Activated CD4-positive, alpha-beta T cell treated with anti-CD3 and anti-CD28 coated beads, Interleukin-2, amount 10 ng/mL, durations not matched to agents 24 days and 14 days (primary cell): Measurements from ENCODE around the gene SUCLG2. TPM values are rescaled to one million over a fixed set of nuclear protein-coding genes. Genes with fewer than 3 reads are reported as not detected.
A peak's percentile ranks its signal among the peaks of the same experiment; 100 is the strongest.

Experiments used
- DNase-seq: peaks from one replicate; pipeline ENCODE4 v3.0.0; 2022
- H3K27ac Mint-ChIP-seq: one replicate; pipeline ENCODE4 v1.8.0; 2022; ENCODE audit warnings: mild to moderate bottlenecking, mixed read lengths
- H3K27me3 Mint-ChIP-seq: one replicate; pipeline ENCODE4 v1.8.0; 2022; ENCODE audit warnings: mixed read lengths
- H3K36me3 Mint-ChIP-seq: one replicate; pipeline ENCODE4 v1.8.0; 2022; ENCODE audit warnings: low read depth, mild to moderate bottlenecking, mixed read lengths
- H3K4me1 Mint-ChIP-seq: one replicate; pipeline ENCODE4 v1.8.0; 2021; ENCODE audit warnings: mixed read lengths
- H3K4me3 Mint-ChIP-seq: one replicate; pipeline ENCODE4 v1.8.0; 2022; ENCODE audit warnings: mild to moderate bottlenecking, moderate library complexity, mixed read lengths
- H3K9me3 Mint-ChIP-seq: one replicate; pipeline ENCODE4 v1.8.0; 2021; ENCODE audit warnings: mixed read lengths
- intact Hi-C: fragments of 100-400 bp; cut with micrococcal nuclease; formaldehyde crosslinking; loops from one replicate; pipeline ENCODE4 v1.15.1; 2023
- total RNA-seq: library from RNA; stranded (reverse); gene quantifications from 2 replicates; pipeline ENCODE4 v1.2.3, GENCODE V29; 2022

Gene SUCLG2
- total RNA-seq, 1 donor from 2014 or later: 33.2 TPM

- intact Hi-C loops: no loop called here
- no peak for DNase-seq
- peaks cover 27% of the 10 kb centered on the region for H3K36me3 Mint-ChIP-seq
- H3K27ac Mint-ChIP-seq: no peak overlapping the region
- no peaks in the 10 kb centered on the region for H3K4me1 Mint-ChIP-seq
- H3K4me3 Mint-ChIP-seq: no peak overlapping the region
- H3K9me3 Mint-ChIP-seq: peaks cover 10% of the 10 kb centered on the region
- no peaks in the 10 kb centered on the region for H3K27me3 Mint-ChIP-seq
Measured at GRCh38 chr3:67415511-67415910, 238.9 kb downstream of the SUCLG2 start.

- Mint-ChIP-seq H3K27me3 (no peaks in the 10 kb centered on the region), H3K4me1 (no peaks in the 10 kb centered on the region), H3K4me3 (no peak overlapping the region), H3K9me3 (peaks cover 10% of the 10 kb centered on the region), H3K36me3 (peaks cover 20% of the 10 kb centered on the region), H3K27ac (no peak overlapping the region)
- DNase-seq: peak; percentile 13
- intact Hi-C loops: no loop called here
Measured at GRCh38 chr3:67414740-67415139, 239.7 kb downstream of the SUCLG2 start.

GRCh38 chr3:67405193-67405592 lies 249.2 kb downstream of the SUCLG2 start:
- peaks cover 1% of the 10 kb centered on the region for H3K4me1 Mint-ChIP-seq
- intact Hi-C loops: no loop called here
- no peak overlapping the region for H3K4me3 Mint-ChIP-seq
- peaks cover 5% of the 10 kb centered on the region for H3K9me3 Mint-ChIP-seq
- peaks cover 34% of the 10 kb centered on the region for H3K36me3 Mint-ChIP-seq
- H3K27ac Mint-ChIP-seq: no peak overlapping the region
- H3K27me3 Mint-ChIP-seq: no peaks in the 10 kb centered on the region
- DNase-seq: peak; percentile 30

- H3K27ac Mint-ChIP-seq: no peak overlapping the region
- peak; percentile 40 for DNase-seq
- H3K36me3 Mint-ChIP-seq: peaks cover 46% of the 10 kb centered on the region
Measured at GRCh38 chr3:67402873-67403272, 251.5 kb downstream of the SUCLG2 start.

GRCh38 chr3:67401921-67402320 lies 252.5 kb downstream of the SUCLG2 start:
- Mint-ChIP-seq H3K9me3 (peaks cover 5% of the 10 kb centered on the region), H3K4me1 (peaks cover 1% of the 10 kb centered on the region), H3K4me3 (no peak overlapping the region), H3K36me3 (peaks cover 48% of the 10 kb centered on the region), H3K27me3 (no peaks in the 10 kb centered on the region), H3K27ac (no peak overlapping the region)
- peak; percentile 42 for DNase-seq
- intact Hi-C loops: no loop called here

More at GRCh38 chr3:67402873-67403272, 251.5 kb downstream of the SUCLG2 start:
- no peak overlapping the region for H3K4me3 Mint-ChIP-seq
- H3K4me1 Mint-ChIP-seq: peaks cover 1% of the 10 kb centered on the region
- intact Hi-C loops: no loop called here
- peaks cover 5% of the 10 kb centered on the region for H3K9me3 Mint-ChIP-seq
- no peaks in the 10 kb centered on the region for H3K27me3 Mint-ChIP-seq

GRCh38 chr3:67400476-67400875 lies 253.9 kb downstream of the SUCLG2 start:
- intact Hi-C loops: no loop called here
- DNase-seq: peak; percentile 48
- no peak overlapping the region for H3K27ac Mint-ChIP-seq
- no peaks in the 10 kb centered on the region for H3K27me3 Mint-ChIP-seq
- no peaks in the 10 kb centered on the region for H3K9me3 Mint-ChIP-seq
- H3K4me1 Mint-ChIP-seq: peaks cover 1% of the 10 kb centered on the region
- H3K4me3 Mint-ChIP-seq: no peak overlapping the region
- H3K36me3 Mint-ChIP-seq: peaks cover 42% of the 10 kb centered on the region

GRCh38 chr3:67389176-67389575 lies 265.2 kb downstream of the SUCLG2 start:
- Mint-ChIP-seq H3K9me3 (peaks cover 27% of the 10 kb centered on the region), H3K27me3 (no peaks in the 10 kb centered on the region), H3K27ac (peak overlapping the region; percentile 5), H3K4me1 (peaks cover 14% of the 10 kb centered on the region), H3K36me3 (peaks cover 49% of the 10 kb centered on the region), H3K4me3 (no peak overlapping the region)
- intact Hi-C loops: loop anchor here (5.0 to 10.0 kb wide), 4 partner anchors 216 to 1486 kb away; partner anchors contain the start of gene SUCLG2
- peak; percentile 39 for DNase-seq

GRCh38 chr3:67388738-67389137 lies 265.7 kb downstream of the SUCLG2 start:
- Mint-ChIP-seq H3K27me3 (no peaks in the 10 kb centered on the region), H3K27ac (peak overlapping the region; percentile 5), H3K9me3 (peaks cover 27% of the 10 kb centered on the region), H3K36me3 (peaks cover 49% of the 10 kb centered on the region), H3K4me1 (peaks cover 14% of the 10 kb centered on the region), H3K4me3 (no peak overlapping the region)
- intact Hi-C loops: loop anchor here (5.0 to 10.0 kb wide), 4 partner anchors 216 to 1486 kb away; partner anchors contain the start of gene SUCLG2
- peak; percentile 30 for DNase-seq

GRCh38 chr3:67386451-67386850 lies 268.0 kb downstream of the SUCLG2 start:
- peak; percentile 48 for DNase-seq

GRCh38 chr3:67384760-67385397 lies 269.5 kb downstream of the SUCLG2 start:
- no peaks in the 10 kb centered on the region for H3K27me3 Mint-ChIP-seq
- no peak overlapping the region for H3K27ac Mint-ChIP-seq
- peaks cover 29% of the 10 kb centered on the region for H3K36me3 Mint-ChIP-seq
- peaks cover 24% of the 10 kb centered on the region for H3K9me3 Mint-ChIP-seq
- H3K4me1 Mint-ChIP-seq: peaks cover 12% of the 10 kb centered on the region
- H3K4me3 Mint-ChIP-seq: no peak overlapping the region
- peak; percentile 79 for DNase-seq
- intact Hi-C loops: loop anchor here (5.0 to 10.0 kb wide), 4 partner anchors 220 to 1490 kb away; partner anchors contain the start of gene SUCLG2

More at GRCh38 chr3:67386451-67386850, 268.0 kb downstream of the SUCLG2 start:
- intact Hi-C loops: loop anchor here (1.0 to 10.0 kb wide), 6 partner anchors 37 to 1488 kb away; partner anchors contain the start of gene SUCLG2
- Mint-ChIP-seq H3K4me1 (peaks cover 12% of the 10 kb centered on the region), H3K36me3 (peaks cover 34% of the 10 kb centered on the region), H3K4me3 (no peak overlapping the region), H3K9me3 (peaks cover 24% of the 10 kb centered on the region), H3K27me3 (no peaks in the 10 kb centered on the region), H3K27ac (peak overlapping the region; percentile 72)

GRCh38 chr3:67384016-67384415 lies 270.4 kb downstream of the SUCLG2 start:
- no peak overlapping the region for H3K27ac Mint-ChIP-seq
- H3K4me3 Mint-ChIP-seq: no peak overlapping the region
- H3K27me3 Mint-ChIP-seq: no peaks in the 10 kb centered on the region
- peaks cover 22% of the 10 kb centered on the region for H3K9me3 Mint-ChIP-seq
- intact Hi-C loops: loop anchor here (10.0 kb wide), 3 partner anchors 221 to 1491 kb away; no protein-coding TSS in a partner anchor
- H3K4me1 Mint-ChIP-seq: peaks cover 10% of the 10 kb centered on the region
- DNase-seq: no peak
- peaks cover 28% of the 10 kb centered on the region for H3K36me3 Mint-ChIP-seq

GRCh38 chr3:67383379-67383778 lies 271.0 kb downstream of the SUCLG2 start:
- intact Hi-C loops: loop anchor here (10.0 kb wide), 3 partner anchors 221 to 1491 kb away; no protein-coding TSS in a partner anchor
- DNase-seq: peak; percentile 24
- Mint-ChIP-seq H3K36me3 (peaks cover 25% of the 10 kb centered on the region), H3K4me3 (no peak overlapping the region), H3K4me1 (peaks cover 5% of the 10 kb centered on the region), H3K27me3 (no peaks in the 10 kb centered on the region), H3K27ac (no peak overlapping the region), H3K9me3 (peaks cover 17% of the 10 kb centered on the region)

- Mint-ChIP-seq H3K27ac (no peak overlapping the region), H3K27me3 (no peaks in the 10 kb centered on the region), H3K36me3 (peaks cover 19% of the 10 kb centered on the region), H3K4me1 (peaks cover 5% of the 10 kb centered on the region), H3K9me3 (peaks cover 11% of the 10 kb centered on the region), H3K4me3 (no peak overlapping the region)
- DNase-seq: peak; percentile 43
- intact Hi-C loops: loop anchor here (10.0 kb wide), 3 partner anchors 222 to 1492 kb away; no protein-coding TSS in a partner anchor
Measured at GRCh38 chr3:67382536-67382935, 271.9 kb downstream of the SUCLG2 start.

GRCh38 chr3:67381667-67382272 lies 272.6 kb downstream of the SUCLG2 start:
- peak; percentile 71 for DNase-seq

More at GRCh38 chr3:67381667-67382272, 272.6 kb downstream of the SUCLG2 start:
- Mint-ChIP-seq H3K36me3 (peaks cover 15% of the 10 kb centered on the region), H3K4me3 (no peak overlapping the region), H3K4me1 (peaks cover 4% of the 10 kb centered on the region), H3K9me3 (peaks cover 8% of the 10 kb centered on the region), H3K27me3 (no peaks in the 10 kb centered on the region), H3K27ac (no peak overlapping the region)
- intact Hi-C loops: loop anchor here (1.0 to 10.0 kb wide), 4 partner anchors 223 to 1493 kb away; no protein-coding TSS in a partner anchor
